Left renal pelvis (tissue), 4 donors: ENCODE measurements around the gene FECH. TPM values are rescaled to one million over a fixed set of nuclear protein-coding genes. Genes with fewer than 3 reads are reported as not detected.

Source experiments
- DNase-seq, 4 donors: peaks; one replicate each; pipeline ENCODE4 v3.0.0-alpha.2; 2013; ENCODE audit warnings: low read depth in 4 of 4, low spot score in 3 of 4
- polyA plus RNA-seq, 4 donors: library from polyadenylated mRNA; unstranded; fragments of 120-200 nt; gene quantifications; one replicate each; pipeline ENCODE4 v1.2.1, GENCODE V29; 2013; ENCODE audit not compliant: insufficient read length in 4 of 4

FECH gene
- polyA plus RNA-seq, 4 donors = 37.7 to 49.4 (median 41.2) TPM

- DNase-seq = no peak
Measured at GRCh38 chr18:57583297-57583835, 3.1 kb downstream of the FECH start.

- no peak for DNase-seq
Measured at GRCh38 chr18:57581301-57581934, 5.1 kb downstream of the FECH start.

GRCh38 chr18:57579934-57580333 lies 6.6 kb downstream of the FECH start:
- DNase-seq = no peak

- DNase-seq = no peak
Measured at GRCh38 chr18:57576316-57576715, 10.2 kb downstream of the FECH start.

- DNase-seq = no peak
Measured at GRCh38 chr18:57575542-57575941, 11.0 kb downstream of the FECH start.

GRCh38 chr18:57574866-57575265 lies 11.6 kb downstream of the FECH start:
- no peak for DNase-seq

- no peak for DNase-seq
Measured at GRCh38 chr18:57570162-57570561, 16.3 kb downstream of the FECH start.

GRCh38 chr18:57569133-57569532 lies 17.4 kb downstream of the FECH start:
- no peak for DNase-seq

GRCh38 chr18:57561728-57562423 lies 24.6 kb downstream of the FECH start:
- peak in 2 of 4 donors; percentile 16 to 19 for DNase-seq

- DNase-seq = no peak
Measured at GRCh38 chr18:57561261-57561660, 25.2 kb downstream of the FECH start.

GRCh38 chr18:57559314-57559713 lies 27.2 kb downstream of the FECH start:
- DNase-seq = no peak

- no peak for DNase-seq
Measured at GRCh38 chr18:57555134-57555533, 31.4 kb downstream of the FECH start.

- DNase-seq = no peak
Measured at GRCh38 chr18:57550510-57550909, 36.0 kb downstream of the FECH start.

GRCh38 chr18:57547260-57547659 lies 39.2 kb downstream of the FECH start:
- DNase-seq = no peak

GRCh38 chr18:57544936-57545660 lies 41.4 kb downstream of the FECH start:
- DNase-seq = no peak

- DNase-seq = no peak
Measured at GRCh38 chr18:57543560-57543959, 42.9 kb downstream of the FECH start.

- no peak for DNase-seq
Measured at GRCh38 chr18:57542812-57543427, 43.6 kb downstream of the FECH start.

GRCh38 chr18:57542126-57542525 lies 44.4 kb downstream of the FECH start:
- DNase-seq = no peak

GRCh38 chr18:57539702-57540101 lies 46.8 kb downstream of the FECH start:
- no peak for DNase-seq

GRCh38 chr18:57538614-57539013 lies 47.9 kb downstream of the FECH start:
- DNase-seq = no peak

GRCh38 chr18:57534511-57534909 lies 52.0 kb downstream of the FECH start:
- DNase-seq = no peak
